Neuronal stem cell (in vitro differentiated cells): ENCODE measurements around the gene NELFCD.
"Not testable (repeated sequence)": the region's sequence is repeated elsewhere in the genome, so short reads cannot be mapped to it uniquely, and the experiment has no call there.

Experiments
- DNase-seq: peaks from one replicate; pipeline ENCODE4 v3.0.0-alpha.2; 2013; ENCODE audit warnings: low spot score
- H2AFZ ChIP-seq: one replicate; pipeline ENCODE4 v1.6.1; 2013; ENCODE audit warnings: mild to moderate bottlenecking, low read length, inconsistent platforms
- H2AK5ac ChIP-seq: 2 replicates; pipeline ENCODE4 v1.6.1; 2013; ENCODE audit warnings: low read depth, mild to moderate bottlenecking, inconsistent platforms, low read length, moderate library complexity, mixed read lengths
- H2BK120ac ChIP-seq: 2 replicates; pipeline ENCODE4 v1.6.1; 2013; ENCODE audit warnings: low read depth, mild to moderate bottlenecking, inconsistent platforms, low read length, moderate library complexity, mixed read lengths
- H2BK12ac ChIP-seq: one replicate; pipeline ENCODE4 v1.6.1; 2013; ENCODE audit warnings: low read length, inconsistent platforms
- H2BK15ac ChIP-seq: 2 replicates; pipeline ENCODE4 v1.6.1; 2013; ENCODE audit warnings: mild to moderate bottlenecking, low read length, inconsistent platforms, mixed read lengths
- H2BK5ac ChIP-seq: one replicate; pipeline ENCODE4 v1.6.1; 2013; ENCODE audit warnings: inconsistent platforms, mild to moderate bottlenecking, low read length, moderate library complexity
- H3K14ac ChIP-seq: one replicate; pipeline ENCODE4 v1.6.1; 2013; ENCODE audit warnings: low read length, inconsistent platforms
- H3K18ac ChIP-seq: 2 replicates; pipeline ENCODE4 v1.6.1; 2013; ENCODE audit warnings: low read length, inconsistent platforms
- H3K23ac ChIP-seq: 2 replicates; pipeline ENCODE4 v1.6.1; 2013; ENCODE audit warnings: low read depth, mild to moderate bottlenecking, mixed read lengths, low read length, inconsistent platforms; ENCODE audit not compliant: poor library complexity
- H3K27ac ChIP-seq: replicated peaks from 3 replicates; pipeline ENCODE4 v1.5.1; 2013; ENCODE audit warnings: low read length, inconsistent platforms
- H3K27me3 ChIP-seq, 3 experiments: 2 replicates each; pipeline ENCODE4 v1.6.1; 2013; ENCODE audit warnings: low read length in 3 of 3, mild to moderate bottlenecking in 2 of 3, inconsistent platforms in 1 of 3, low read depth in 1 of 3, mixed read lengths in 1 of 3, moderate library complexity in 1 of 3; ENCODE audit not compliant: control insufficient read depth in 3 of 3, insufficient read depth in 3 of 3
- H3K36me3 ChIP-seq, 2 donors: replicated peaks in 1 of 2; 2 replicates each; pipeline ENCODE4 v1.6.1; 2013; ENCODE audit warnings: low read length in 2 of 2; ENCODE audit not compliant: control insufficient read depth in 2 of 2, insufficient read depth in 2 of 2
- H3K4ac ChIP-seq: 2 replicates; pipeline ENCODE4 v1.6.1; 2013; ENCODE audit warnings: inconsistent platforms, mild to moderate bottlenecking, low read length, moderate library complexity
- H3K4me1 ChIP-seq, 2 donors: 1 replicate in 1 of 2; 2 replicates in 1 of 2; pipeline ENCODE4 v1.6.1; 2013; ENCODE audit warnings: low read length in 2 of 2, low read depth in 1 of 2; ENCODE audit not compliant: control insufficient read depth in 2 of 2, insufficient read depth in 1 of 2
- H3K4me2 ChIP-seq: one replicate; pipeline ENCODE4 v1.6.1; 2013; ENCODE audit warnings: mild to moderate bottlenecking, low read length, inconsistent platforms; ENCODE audit not compliant: insufficient read depth, poor library complexity, severe bottlenecking
- H3K4me3 ChIP-seq, 2 donors: 2 replicates each; pipeline ENCODE4 v1.5.1; 2013; ENCODE audit warnings: low read length in 2 of 2, mild to moderate bottlenecking in 2 of 2, inconsistent platforms in 1 of 2, moderate library complexity in 1 of 2
- H3K79me1 ChIP-seq: one replicate; pipeline ENCODE4 v1.6.1; 2013; ENCODE audit warnings: low read depth, mild to moderate bottlenecking, inconsistent platforms, low read length, moderate library complexity
- H3K9ac ChIP-seq: one replicate; pipeline ENCODE4 v1.6.1; 2013; ENCODE audit warnings: mild to moderate bottlenecking, low read depth, low read length, inconsistent platforms; ENCODE audit not compliant: poor library complexity
- H3K9me3 ChIP-seq, 2 donors: replicated peaks in 1 of 2; 2 replicates each; pipeline versions ENCODE3 to v1.6.1; 2013; ENCODE audit warnings: low read length in 2 of 2, mild to moderate bottlenecking in 2 of 2, inconsistent platforms in 1 of 2, low read depth in 1 of 2, mixed read lengths in 1 of 2, moderate library complexity in 1 of 2; ENCODE audit not compliant: control insufficient read depth in 2 of 2, insufficient read depth in 1 of 2
- H4K8ac ChIP-seq: one replicate; pipeline ENCODE4 v1.6.1; 2013; ENCODE audit warnings: low read depth, mild to moderate bottlenecking, inconsistent platforms, low read length, moderate library complexity
- H4K91ac ChIP-seq: one replicate; pipeline ENCODE4 v1.6.1; 2013; ENCODE audit warnings: low read length, low read depth, mild to moderate bottlenecking, inconsistent platforms; ENCODE audit not compliant: poor library complexity
- WGBS, 2 donors: extraction: QIAGEN DNeasy Blood & Tissue Kit; methylation state at CpG; one replicate each; pipeline ENCODE4 v1.1.7; 2013; ENCODE audit warnings: missing lambda C conversion rate in 2 of 2, mixed read lengths in 1 of 2; ENCODE audit not compliant: insufficient read length in 2 of 2, insufficient replicate concordance in 1 of 2; ENCODE audit errors: extremely low coverage in 2 of 2; 5-methylcytosine and 5-hydroxymethylcytosine counted together

NELFCD gene

GRCh38 chr20:59040667-59041066 is 59.6 kb downstream of the NELFCD start:
- Histone ChIP-seq H3K18ac (no peak overlapping the region), H4K8ac (no peak overlapping the region), H2BK12ac (no peak overlapping the region), H3K27ac (no peak overlapping the region), H3K79me1 (peaks cover 5% of the 10 kb centered on the region), H3K4me1 (peaks cover 3 to 20% of the 10 kb centered on the region in 2 donors), H3K23ac (no peak overlapping the region), H3K36me3 (peaks cover 8 to 28% of the 10 kb centered on the region in 2 donors), H3K9me3 (peaks cover 0 to 16% of the 10 kb centered on the region in 2 donors), H2BK120ac (no peak overlapping the region), H2AFZ (no peak overlapping the region), H3K4me2 (no peak overlapping the region), H3K27me3 (no peaks in the 10 kb centered on the region), H2BK5ac (no peak overlapping the region), H4K91ac (no peak overlapping the region), H3K4me3 (no peak overlapping the region), H3K9ac (no peak overlapping the region), H2BK15ac (no peak overlapping the region), H3K14ac (no peak overlapping the region), H2AK5ac (no peak overlapping the region), H3K4ac (no peak overlapping the region)
- no CpG with 5 or more reads among the region's 5 CpGs for WGBS, 2 donors
- DNase-seq, result no peak

GRCh38 chr20:59041487-59041886 is 60.4 kb downstream of the NELFCD start:
- H3K4me1 ChIP-seq, result peaks cover 3 to 17% of the 10 kb centered on the region in 2 donors
- not testable (repeated sequence) for H2AK5ac ChIP-seq, H3K23ac ChIP-seq, H4K91ac ChIP-seq, H3K14ac ChIP-seq, DNase-seq, H3K79me1 ChIP-seq, H2BK120ac ChIP-seq, H4K8ac ChIP-seq, H3K18ac ChIP-seq, H3K4ac ChIP-seq, H2BK15ac ChIP-seq, H3K4me2 ChIP-seq, H3K27ac ChIP-seq, H2AFZ ChIP-seq, H3K9ac ChIP-seq, H3K27me3 ChIP-seq, H2BK5ac ChIP-seq, H2BK12ac ChIP-seq
- H3K4me3 ChIP-seq, result peak overlapping the region in 1 of 2 donors; percentile 69
- H3K9me3 ChIP-seq, result peaks cover 0 to 16% of the 10 kb centered on the region in 2 donors
- no CpG with 5 or more reads among the region's 16 CpGs for WGBS, 2 donors
- peaks cover 3 to 19% of the 10 kb centered on the region in 2 donors for H3K36me3 ChIP-seq

- Histone ChIP-seq H3K4me1 (peaks cover 3 to 14% of the 10 kb centered on the region in 2 donors), H3K14ac (no peak within 1 kb of the TSS), H3K18ac (peak within 1 kb of the TSS; percentile 69), H2BK5ac (no peak within 1 kb of the TSS), H3K9ac (peak within 1 kb of the TSS; percentile 81), H2BK15ac (peak within 1 kb of the TSS; percentile 45), H2BK12ac (no peak within 1 kb of the TSS), H4K91ac (no peak within 1 kb of the TSS), H3K4me3 (peak within 1 kb of the TSS; percentile 69 to 85), H3K27me3 (no peaks in the 10 kb centered on the region), H2AK5ac (peak within 1 kb of the TSS; percentile 58), H3K27ac (no peak within 1 kb of the TSS), H3K23ac (peak within 1 kb of the TSS; percentile 83), H2BK120ac (no peak within 1 kb of the TSS), H3K79me1 (peaks cover 5% of the 10 kb centered on the region), H3K9me3 (peaks cover 0 to 16% of the 10 kb centered on the region in 2 donors), H2AFZ (peak within 1 kb of the TSS; percentile 96), H4K8ac (peak within 1 kb of the TSS; percentile 85), H3K36me3 (peaks cover 3 to 15% of the 10 kb centered on the region in 2 donors), H3K4me2 (peak within 1 kb of the TSS; percentile 60), H3K4ac (no peak within 1 kb of the TSS)
- WGBS, 2 donors, result no CpG with 5 or more reads among the region's 50 CpGs
- DNase-seq, result no peak
Measured at GRCh38 chr20:59042151-59042795, 61.2 kb downstream of the NELFCD start, which contains the start of gene PRELID3B. PRELID3B (minus strand) TSS chr20:59042786; CDS start chr20:59042730, 56 bp downstream.

- Histone ChIP-seq H3K79me1 (peaks cover 5% of the 10 kb centered on the region), H2AFZ (peak overlapping the region; percentile 96), H2BK15ac (peak overlapping the region; percentile 45), H2BK5ac (no peak overlapping the region), H2BK12ac (no peak overlapping the region), H3K23ac (peak overlapping the region; percentile 83), H3K4ac (no peak overlapping the region), H3K4me2 (peak overlapping the region; percentile 60), H2AK5ac (peak overlapping the region; percentile 58), H3K14ac (no peak overlapping the region), H4K8ac (peak overlapping the region; percentile 85), H3K4me3 (peak overlapping the region; percentile 69 to 85), H3K27me3 (no peaks in the 10 kb centered on the region), H3K36me3 (peaks cover 0 to 11% of the 10 kb centered on the region in 2 donors), H2BK120ac (no peak overlapping the region), H3K9me3 (peaks cover 0 to 16% of the 10 kb centered on the region in 2 donors), H3K4me1 (peaks cover 3 to 9% of the 10 kb centered on the region in 2 donors), H3K27ac (no peak overlapping the region), H4K91ac (no peak overlapping the region), H3K9ac (no peak overlapping the region), H3K18ac (peak overlapping the region; percentile 69)
- DNase-seq, result peak; percentile 84
- no CpG with 5 or more reads among the region's 66 CpGs for WGBS, 2 donors
Measured at GRCh38 chr20:59042796-59043631, 62.0 kb downstream of the NELFCD start.
